Activated naive CD4-positive, alpha-beta T cell treated with anti-CD3 and anti-CD28 coated beads for 36 hours (primary cell): ENCODE measurements around the gene ABAT. TPM values are rescaled to one million over a fixed set of nuclear protein-coding genes. Genes with fewer than 3 reads are reported as not detected.

Experiments used
- CTCF ChIA-PET: fragments of 350-600 bp; sonication (Branson Sonifier 250); formaldehyde crosslinking; loops from one replicate; lab custom pipeline; 2021; ENCODE audit warnings: antibody characterized with exemption; lab: Charles Lee
- DNase-seq: peaks from one replicate; pipeline ENCODE4 v3.0.0-alpha.2; 2020
- H3K27ac Mint-ChIP-seq: one replicate; pipeline ENCODE4 v1.8.0; 2021; ENCODE audit warnings: mild to moderate bottlenecking, mixed read lengths
- H3K27me3 Mint-ChIP-seq: one replicate; pipeline ENCODE4 v1.8.0; 2021; ENCODE audit warnings: low read depth, mixed read lengths
- H3K36me3 Mint-ChIP-seq: one replicate; pipeline ENCODE4 v1.8.0; 2021; ENCODE audit warnings: low read depth, mixed read lengths
- H3K4me1 Mint-ChIP-seq: one replicate; pipeline ENCODE4 v1.8.0; 2021; ENCODE audit warnings: low read depth, mixed read lengths
- H3K4me3 Mint-ChIP-seq: one replicate; pipeline ENCODE4 v1.8.0; 2021; ENCODE audit warnings: mild to moderate bottlenecking, moderate library complexity, mixed read lengths
- H3K9me3 Mint-ChIP-seq: one replicate; pipeline ENCODE4 v1.8.0; 2021; ENCODE audit warnings: mixed read lengths
- intact Hi-C: fragments of 100-400 bp; cut with micrococcal nuclease; formaldehyde crosslinking; loops from one replicate; pipeline ENCODE4 v1.15.1; 2023
- total RNA-seq, 2 experiments: library from RNA; stranded (reverse); gene quantifications; one replicate each; pipeline ENCODE4 v1.2.3, GENCODE V29; 2021

ABAT gene
- total RNA-seq, 2 experiments from 2014 or later: 2.7 to 3.1 TPM

DNA sequence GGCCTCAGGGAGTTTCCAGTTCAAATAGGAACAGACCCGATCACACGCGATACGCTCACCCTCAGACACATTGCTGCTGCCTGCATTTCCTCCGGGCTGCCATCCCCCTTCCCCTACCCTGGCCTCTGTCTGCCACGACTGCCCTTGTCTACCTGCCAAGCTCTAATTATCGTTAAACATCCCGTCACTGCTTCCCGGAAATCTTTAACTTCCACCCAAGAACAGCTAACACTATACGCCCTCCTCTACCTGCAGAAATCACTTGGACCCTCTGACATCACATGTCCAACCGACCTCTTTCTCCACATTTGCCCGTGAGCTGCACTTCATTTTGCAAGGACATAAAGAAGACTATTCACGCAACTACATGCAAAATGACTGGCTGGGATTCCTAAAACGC lies 40.4 kb downstream of the ABAT start:
- peaks cover 7% of the 10 kb centered on the region for H3K9me3 Mint-ChIP-seq
- H3K4me1 Mint-ChIP-seq: no peaks in the 10 kb centered on the region
- H3K27ac Mint-ChIP-seq: no peak overlapping the region
- DNase-seq: no peak
- peaks cover 17% of the 10 kb centered on the region for H3K36me3 Mint-ChIP-seq
- CTCF ChIA-PET: no interaction called here
- intact Hi-C loops: no loop called here
- no peaks in the 10 kb centered on the region for H3K27me3 Mint-ChIP-seq
- no peak overlapping the region for H3K4me3 Mint-ChIP-seq

DNA sequence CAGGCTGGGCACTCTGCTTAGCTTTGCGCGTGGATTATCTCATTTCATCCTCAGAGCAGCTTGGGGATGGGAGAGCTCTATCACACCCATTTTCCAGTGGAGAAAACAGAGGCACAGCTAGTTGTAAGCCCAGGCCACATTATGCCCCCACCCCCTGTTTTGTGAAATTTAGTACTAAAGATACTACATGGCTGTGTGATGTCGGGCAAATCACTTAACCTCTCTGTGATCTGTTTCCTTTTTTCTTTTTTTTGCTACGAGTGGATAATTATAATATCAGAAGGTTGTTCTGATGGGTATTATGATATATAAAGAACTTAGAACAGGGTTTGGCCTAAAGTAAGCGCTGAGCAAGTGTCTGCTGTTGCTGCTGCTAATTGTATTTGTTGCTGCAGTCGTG lies 41.6 kb downstream of the ABAT start:
- Mint-ChIP-seq H3K4me1 (no peaks in the 10 kb centered on the region), H3K36me3 (peaks cover 17% of the 10 kb centered on the region), H3K27me3 (no peaks in the 10 kb centered on the region), H3K9me3 (peaks cover 7% of the 10 kb centered on the region), H3K4me3 (no peak overlapping the region), H3K27ac (no peak overlapping the region)
- DNase-seq: no peak
- CTCF ChIA-PET: no interaction called here
- intact Hi-C loops: no loop called here

DNA sequence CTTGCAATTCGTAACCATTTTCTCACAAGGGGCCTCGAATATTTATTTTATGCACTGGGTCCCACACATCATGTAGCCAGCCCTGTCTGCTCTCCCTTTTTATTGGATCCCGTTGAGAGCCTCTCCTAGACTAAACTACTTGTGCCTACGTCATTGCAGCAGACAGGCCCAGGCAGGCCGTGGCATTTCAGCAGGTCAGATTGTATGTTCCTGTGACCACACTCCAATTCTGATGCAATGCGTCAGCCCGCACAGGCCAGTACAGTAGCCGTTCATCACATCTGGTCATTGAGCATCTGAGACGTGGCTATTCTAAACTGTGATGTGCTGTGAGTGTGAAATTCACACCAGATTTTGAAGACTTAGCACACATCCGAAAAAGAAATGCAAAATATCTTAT lies 42.2 kb downstream of the ABAT start:
- Mint-ChIP-seq H3K4me3 (no peak overlapping the region), H3K27ac (no peak overlapping the region), H3K4me1 (peaks cover 1% of the 10 kb centered on the region), H3K9me3 (peaks cover 7% of the 10 kb centered on the region), H3K36me3 (peaks cover 17% of the 10 kb centered on the region), H3K27me3 (no peaks in the 10 kb centered on the region)
- no peak for DNase-seq
- CTCF ChIA-PET: no interaction called here
- intact Hi-C loops: no loop called here

DNA sequence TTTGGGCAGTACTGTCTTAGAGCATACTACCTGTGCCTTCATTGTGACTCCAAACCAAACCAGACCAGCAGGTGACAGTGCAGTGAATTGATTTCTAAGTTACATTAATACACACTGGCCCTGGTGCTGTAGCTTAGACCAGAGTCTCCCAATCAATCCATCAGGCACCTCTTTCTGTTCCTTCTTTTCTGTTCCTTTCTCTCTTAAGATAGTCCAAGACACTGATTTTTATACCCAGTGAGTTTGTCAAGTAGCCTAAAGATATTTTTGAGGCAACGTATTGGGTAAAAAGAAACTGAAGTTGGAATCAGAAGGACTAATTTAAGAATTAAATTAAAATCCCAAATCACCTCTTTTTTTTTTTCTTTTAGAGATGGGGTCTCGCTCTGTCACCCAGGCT lies 43.1 kb downstream of the ABAT start:
- no peak for DNase-seq
- CTCF ChIA-PET: no interaction called here
- no peak overlapping the region for H3K4me3 Mint-ChIP-seq
- H3K27ac Mint-ChIP-seq: no peak overlapping the region
- peaks cover 17% of the 10 kb centered on the region for H3K36me3 Mint-ChIP-seq
- H3K9me3 Mint-ChIP-seq: peaks cover 7% of the 10 kb centered on the region
- H3K27me3 Mint-ChIP-seq: no peaks in the 10 kb centered on the region
- peaks cover 2% of the 10 kb centered on the region for H3K4me1 Mint-ChIP-seq
- intact Hi-C loops: no loop called here

DNA sequence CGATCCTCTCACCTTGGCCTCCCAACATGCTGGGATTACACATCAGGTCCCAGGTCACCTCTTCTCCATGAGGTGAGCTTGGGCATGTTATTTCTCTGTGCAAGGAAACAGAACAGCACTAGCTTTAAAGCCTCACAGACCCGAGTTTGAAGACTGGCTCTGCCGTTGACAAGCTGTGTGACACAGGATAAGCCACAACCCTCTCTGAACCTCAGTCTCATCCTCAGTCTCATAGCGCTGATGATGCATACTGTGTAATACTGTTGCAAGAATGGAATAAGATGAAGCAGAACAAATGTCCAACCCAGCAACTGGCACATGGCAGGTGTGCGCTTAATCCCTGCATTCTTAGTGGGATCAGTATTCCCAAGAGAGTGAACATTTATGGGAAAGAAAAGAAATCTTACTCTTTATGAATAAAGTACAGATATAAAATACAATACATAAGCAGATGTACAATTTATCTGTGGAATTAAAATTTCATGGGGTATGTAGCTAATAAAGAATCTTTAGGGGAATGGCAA lies 43.5 kb downstream of the ABAT start:
- intact Hi-C loops: no loop called here

DNA sequence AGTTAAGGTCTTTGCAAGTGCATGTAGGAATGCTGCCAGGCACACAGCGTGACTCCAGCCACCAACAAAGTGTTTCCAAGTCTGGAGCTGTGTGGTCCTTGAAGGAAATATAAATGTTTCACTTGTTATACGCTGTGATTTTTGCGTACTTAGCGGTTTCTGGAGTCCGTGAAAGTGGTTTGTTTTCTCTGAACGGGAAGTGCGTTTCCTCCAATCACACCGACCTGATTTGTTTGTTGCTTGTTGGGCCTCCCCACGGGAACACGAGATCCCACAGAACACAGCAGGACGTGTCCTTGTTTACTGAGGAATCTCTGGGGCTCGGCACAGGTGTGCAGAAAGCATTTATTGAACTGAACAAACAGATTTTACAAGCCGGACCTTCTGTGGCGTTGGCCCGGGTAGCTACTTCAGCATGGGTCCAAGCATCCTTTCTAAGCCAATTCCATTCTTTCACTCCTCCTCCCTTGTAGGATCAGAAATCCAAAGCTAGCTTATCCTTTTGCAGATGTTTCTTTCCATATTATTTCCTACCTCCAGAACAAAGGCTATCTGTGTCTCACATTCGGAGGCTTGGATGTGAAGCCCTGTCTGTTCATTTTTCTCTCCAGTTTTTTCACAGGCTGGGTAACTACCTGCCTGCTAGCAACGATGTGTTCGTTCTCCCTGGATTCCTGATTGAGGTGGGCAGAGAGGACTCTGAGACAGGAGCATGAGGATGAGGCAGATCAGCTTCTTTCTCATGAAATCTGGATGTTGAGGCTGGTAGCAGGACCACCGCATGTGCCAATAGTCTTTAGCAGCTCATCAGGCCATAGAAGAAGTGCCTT lies 44.6 kb downstream of the ABAT start:
- Mint-ChIP-seq H3K4me1 (peaks cover 2% of the 10 kb centered on the region), H3K9me3 (peaks cover 7% of the 10 kb centered on the region), H3K27me3 (no peaks in the 10 kb centered on the region), H3K36me3 (peaks cover 15% of the 10 kb centered on the region), H3K27ac (no peak overlapping the region), H3K4me3 (no peak overlapping the region)
- intact Hi-C loops: no loop called here
- DNase-seq: no peak
- CTCF ChIA-PET: interaction anchor here (0.9 kb wide), 1 partner anchor 63 kb away, joined by 3 read pairs; no protein-coding TSS in a partner anchor

More for the DNA sequence above, 43.5 kb downstream of the ABAT start:
- no peak for DNase-seq
- peaks cover 17% of the 10 kb centered on the region for H3K36me3 Mint-ChIP-seq
- no peaks in the 10 kb centered on the region for H3K27me3 Mint-ChIP-seq
- CTCF ChIA-PET: no interaction called here
- H3K4me1 Mint-ChIP-seq: peaks cover 2% of the 10 kb centered on the region
- H3K4me3 Mint-ChIP-seq: no peak overlapping the region
- peaks cover 7% of the 10 kb centered on the region for H3K9me3 Mint-ChIP-seq
- no peak overlapping the region for H3K27ac Mint-ChIP-seq

DNA sequence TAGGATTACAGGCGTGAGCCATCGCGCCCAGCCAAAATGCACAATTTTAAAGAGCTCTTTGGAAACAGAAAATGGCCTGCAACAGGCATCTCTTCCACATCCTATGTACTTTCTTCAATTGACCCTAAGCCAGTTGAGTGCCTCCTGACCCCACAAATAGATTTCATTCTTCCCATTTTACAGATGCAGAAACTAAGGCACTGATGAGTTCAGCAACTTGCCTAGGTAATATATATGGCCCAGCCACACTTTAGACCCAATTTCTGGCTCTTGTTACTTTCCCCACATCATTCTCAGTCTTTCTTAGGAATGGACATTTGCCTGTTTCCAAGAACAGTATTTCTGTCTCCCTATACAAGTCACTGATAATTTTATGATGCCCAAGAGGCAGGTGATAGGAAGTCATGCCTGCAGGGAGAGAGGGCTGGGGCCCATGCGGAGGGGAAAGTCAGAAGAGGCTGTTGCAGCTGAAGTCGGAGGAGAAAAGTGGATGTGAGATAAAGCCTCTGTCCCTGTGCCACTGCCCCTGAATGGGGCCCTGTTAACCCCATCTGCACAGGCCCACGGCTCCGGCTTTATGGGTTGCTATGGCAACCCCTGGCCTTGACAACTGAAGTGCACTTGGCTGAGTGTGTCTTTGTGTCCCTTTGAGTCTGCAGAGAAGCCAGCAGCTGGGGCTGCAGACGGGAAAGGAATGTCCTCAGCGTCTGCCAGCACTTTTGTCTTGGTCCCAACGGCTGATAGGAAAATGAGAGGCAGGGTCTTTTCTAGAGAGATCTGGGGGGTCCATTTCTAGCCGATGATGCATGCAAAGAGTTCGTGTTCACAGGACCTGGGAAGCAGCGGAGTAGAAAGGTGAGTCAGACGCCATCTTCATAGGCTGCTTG lies 45.9 kb downstream of the ABAT start:
- intact Hi-C loops: no loop called here
- peaks cover 11% of the 10 kb centered on the region for H3K36me3 Mint-ChIP-seq
- peaks cover 2% of the 10 kb centered on the region for H3K4me1 Mint-ChIP-seq
- no peak overlapping the region for H3K4me3 Mint-ChIP-seq
- no peak overlapping the region for H3K27ac Mint-ChIP-seq
- no peak for DNase-seq
- no peaks in the 10 kb centered on the region for H3K27me3 Mint-ChIP-seq
- CTCF ChIA-PET: interaction anchor here (0.9 kb wide), 1 partner anchor 64 kb away, joined by 3 read pairs; no protein-coding TSS in a partner anchor
- peaks cover 7% of the 10 kb centered on the region for H3K9me3 Mint-ChIP-seq

DNA sequence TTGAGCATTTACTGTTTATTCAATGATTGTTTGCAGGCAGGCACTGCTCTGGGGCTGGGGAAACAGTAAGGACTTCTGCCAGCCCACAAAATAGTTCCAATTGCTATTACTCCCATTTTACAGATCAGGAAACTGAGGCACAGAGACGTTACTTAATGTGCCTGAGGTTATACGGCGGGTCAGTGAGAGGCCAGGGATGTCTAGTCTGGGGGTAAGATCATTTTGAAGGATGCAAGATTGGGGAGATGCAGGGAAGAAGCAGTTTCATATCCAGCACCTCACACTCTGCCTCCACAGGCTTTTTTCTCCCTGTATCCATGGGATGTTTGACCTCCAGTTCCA lies 46.5 kb downstream of the ABAT start:
- CTCF ChIA-PET: no interaction called here
- no peak overlapping the region for H3K27ac Mint-ChIP-seq

DNA sequence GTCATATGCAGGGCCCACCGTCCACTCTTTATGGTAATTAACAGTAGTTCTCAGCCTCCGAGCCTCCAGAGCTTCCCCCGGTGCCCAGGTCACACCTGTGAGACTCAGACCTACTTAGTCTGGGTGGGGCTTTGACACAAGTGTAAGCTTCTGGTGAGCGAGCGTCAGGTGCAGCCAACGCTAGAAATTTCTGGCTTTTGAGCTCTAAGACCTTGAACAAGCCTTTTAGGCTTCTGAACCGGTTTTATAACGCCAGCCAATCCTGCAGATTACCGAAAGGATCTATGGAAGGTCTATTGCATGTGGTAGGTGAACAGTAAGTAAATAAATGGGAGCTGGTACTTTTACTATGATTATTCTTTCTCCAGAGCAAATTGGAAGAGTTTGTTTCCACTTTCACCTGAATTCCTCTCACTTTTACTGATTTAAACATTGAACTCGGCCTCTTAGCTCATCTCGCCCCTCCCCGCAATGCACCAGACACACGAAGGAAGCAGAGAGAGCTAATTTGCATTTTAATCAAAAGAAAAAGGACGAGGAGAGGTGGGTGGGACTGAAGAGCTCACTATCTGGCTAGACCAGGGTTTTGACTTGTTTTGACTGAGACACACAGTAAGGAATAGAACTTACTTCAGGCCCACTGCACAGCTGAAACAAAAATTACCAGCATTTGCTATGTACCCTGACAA lies 47.1 kb downstream of the ABAT start:
- H3K4me3 Mint-ChIP-seq: no peak overlapping the region
- H3K9me3 Mint-ChIP-seq: peaks cover 7% of the 10 kb centered on the region
- CTCF ChIA-PET: no interaction called here
- intact Hi-C loops: no loop called here
- H3K4me1 Mint-ChIP-seq: peaks cover 2% of the 10 kb centered on the region
- DNase-seq: no peak
- peaks cover 11% of the 10 kb centered on the region for H3K36me3 Mint-ChIP-seq
- no peaks in the 10 kb centered on the region for H3K27me3 Mint-ChIP-seq
- no peak overlapping the region for H3K27ac Mint-ChIP-seq

More for the DNA sequence above, 46.5 kb downstream of the ABAT start:
- H3K36me3 Mint-ChIP-seq: peaks cover 11% of the 10 kb centered on the region
- peaks cover 2% of the 10 kb centered on the region for H3K4me1 Mint-ChIP-seq
- intact Hi-C loops: no loop called here
- no peak overlapping the region for H3K4me3 Mint-ChIP-seq
- H3K9me3 Mint-ChIP-seq: peaks cover 7% of the 10 kb centered on the region
- no peak for DNase-seq
- no peaks in the 10 kb centered on the region for H3K27me3 Mint-ChIP-seq

DNA sequence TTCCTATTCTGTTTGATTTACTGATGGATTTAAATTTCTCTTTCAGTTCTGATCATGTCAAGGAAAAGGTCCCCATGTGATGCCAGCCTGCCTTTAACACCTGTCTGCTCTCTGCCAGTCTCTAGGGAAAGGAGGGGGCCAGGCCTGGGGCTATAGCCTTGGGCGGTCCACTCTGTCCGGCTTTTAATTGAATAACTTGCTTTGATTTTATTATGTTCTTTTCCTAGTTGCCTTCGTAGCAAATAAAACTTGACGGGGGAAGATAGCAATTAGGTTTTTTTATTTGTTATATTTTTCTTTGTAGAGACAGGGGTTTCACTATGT lies 47.6 kb downstream of the ABAT start:
- intact Hi-C loops: no loop called here
- CTCF ChIA-PET: interaction anchor here (0.6 kb wide), 1 partner anchor 369 kb away, joined by 3 read pairs; no protein-coding TSS in a partner anchor
- peaks cover 2% of the 10 kb centered on the region for H3K4me1 Mint-ChIP-seq
- peaks cover 7% of the 10 kb centered on the region for H3K9me3 Mint-ChIP-seq
- H3K27ac Mint-ChIP-seq: no peak overlapping the region
- H3K27me3 Mint-ChIP-seq: no peaks in the 10 kb centered on the region
- no peak overlapping the region for H3K4me3 Mint-ChIP-seq
- DNase-seq: no peak
- H3K36me3 Mint-ChIP-seq: peaks cover 6% of the 10 kb centered on the region

DNA sequence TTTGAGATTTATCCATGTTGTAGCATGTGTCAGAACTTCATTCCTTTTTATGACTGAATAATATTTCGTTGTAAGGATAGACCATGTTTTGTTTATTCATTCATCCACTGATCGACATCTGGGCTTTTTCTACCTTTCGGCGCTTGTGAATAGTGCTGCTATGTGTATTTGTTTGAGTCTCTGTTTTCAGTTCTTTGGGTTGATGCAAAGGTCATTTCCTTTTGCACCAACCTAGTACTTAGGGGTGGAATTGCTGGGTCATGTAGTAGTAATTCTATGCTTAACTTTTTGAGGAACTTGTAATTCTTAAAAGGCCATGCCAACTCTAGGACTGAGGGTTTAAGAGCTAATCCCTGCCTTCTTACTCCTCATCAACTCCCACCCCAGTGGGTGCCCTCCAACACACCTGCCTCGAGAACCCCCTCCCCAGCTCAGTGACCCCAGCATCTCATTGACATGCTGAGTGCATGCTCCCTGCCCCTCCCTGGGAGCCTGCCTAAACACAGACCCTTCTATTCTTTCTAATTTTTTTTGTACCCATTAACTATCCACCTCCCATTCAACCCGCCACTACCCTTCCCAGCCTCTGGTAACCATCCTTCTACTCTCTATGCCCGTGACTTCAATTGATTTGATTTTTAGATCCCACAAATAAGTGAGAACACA lies 51.2 kb downstream of the ABAT start:
- Mint-ChIP-seq H3K9me3 (no peaks in the 10 kb centered on the region), H3K27me3 (no peaks in the 10 kb centered on the region)

More for the DNA sequence above, 51.2 kb downstream of the ABAT start:
- CTCF ChIA-PET: no interaction called here
- H3K4me1 Mint-ChIP-seq: peaks cover 6% of the 10 kb centered on the region
- no peak overlapping the region for H3K27ac Mint-ChIP-seq
- intact Hi-C loops: no loop called here
- H3K36me3 Mint-ChIP-seq: no peaks in the 10 kb centered on the region
- DNase-seq: no peak
- H3K4me3 Mint-ChIP-seq: no peak overlapping the region
